CD14-positive monocyte (primary cell): ENCODE measurements around the gene SYNE1. TPM values are rescaled to one million over a fixed set of nuclear protein-coding genes. Genes with fewer than 3 reads are reported as not detected.

Experiments used
- DNase-seq, 3 donors: peaks; one replicate each; pipeline ENCODE4 v3.0.0-alpha.2; 2011 to 2022
- H2AFZ ChIP-seq: 2 replicates; pipeline ENCODE4 v1.6.0; 2012; ENCODE audit warnings: mild to moderate bottlenecking, low read depth, low read length, inconsistent platforms; ENCODE audit not compliant: insufficient read depth, poor library complexity, severe bottlenecking
- H3K27ac ChIP-seq, 2 donors: 1 replicate in 1 of 2; 2 replicates in 1 of 2; pipeline ENCODE4 v1.5.1; 2012 to 2013; ENCODE audit warnings: low read length in 2 of 2, control low read depth in 1 of 2, inconsistent platforms in 1 of 2, low read depth in 1 of 2, mild to moderate bottlenecking in 1 of 2
- H3K27me3 ChIP-seq, 2 donors: one replicate each; pipeline versions ENCODE4 v1.6.0 to v1.6.1; 2011 to 2013; ENCODE audit warnings: low read length in 2 of 2; ENCODE audit not compliant: control insufficient read depth in 2 of 2, insufficient read depth in 2 of 2
- H3K36me3 ChIP-seq, 2 donors: replicated peaks in 1 of 2; 1 replicate in 1 of 2; 2 replicates in 1 of 2; pipeline versions ENCODE4 v1.5.1 to v1.6.1; 2012 to 2013; ENCODE audit warnings: low read length in 2 of 2, control low read depth in 1 of 2, inconsistent platforms in 1 of 2, mild to moderate bottlenecking in 1 of 2; ENCODE audit not compliant: insufficient read depth in 2 of 2, control insufficient read depth in 1 of 2
- H3K4me1 ChIP-seq, 2 donors: 1 replicate in 1 of 2; 2 replicates in 1 of 2; pipeline versions ENCODE4 v1.5.1 to v1.6.1; 2012 to 2013; ENCODE audit warnings: low read length in 2 of 2, control low read depth in 1 of 2, inconsistent platforms in 1 of 2, mild to moderate bottlenecking in 1 of 2, moderate library complexity in 1 of 2; ENCODE audit not compliant: insufficient read depth in 2 of 2, control insufficient read depth in 1 of 2
- H3K4me2 ChIP-seq: replicated peaks from 2 replicates; pipeline ENCODE3; 2012; ENCODE audit warnings: low read length, moderate library complexity, mild to moderate bottlenecking; ENCODE audit not compliant: poor library complexity, severe bottlenecking; ENCODE audit errors: extremely low read depth
- H3K4me3 ChIP-seq, 3 experiments: fragments of 200-600 bp in 1 of 3; sonication (generic) in 1 of 3; replicated peaks in 1 of 3; 1 replicate in 2 of 3; 2 replicates in 1 of 3; pipeline ENCODE4 v1.5.1; 2011 to 2013; ENCODE audit warnings: low read length in 3 of 3, mild to moderate bottlenecking in 3 of 3, control low read depth in 2 of 3, low read depth in 2 of 3, inconsistent platforms in 1 of 3, moderate library complexity in 1 of 3
- H3K79me2 ChIP-seq: 2 replicates; pipeline ENCODE4 v1.6.0; 2012; ENCODE audit warnings: mild to moderate bottlenecking, control low read depth, inconsistent platforms, low read length, moderate library complexity; ENCODE audit not compliant: insufficient read depth
- H3K9ac ChIP-seq: 2 replicates; pipeline ENCODE4 v1.6.0; 2017; ENCODE audit warnings: low read length, mild to moderate bottlenecking; ENCODE audit not compliant: insufficient read depth, poor library complexity, severe bottlenecking
- H3K9me3 ChIP-seq, 2 donors: replicated peaks in 1 of 2; 1 replicate in 1 of 2; 2 replicates in 1 of 2; pipeline versions ENCODE4 v1.5.1 to v1.6.1; 2012 to 2013; ENCODE audit warnings: low read length in 2 of 2, control low read depth in 1 of 2; ENCODE audit not compliant: control insufficient read depth in 1 of 2, insufficient read depth in 1 of 2
- H4K20me1 ChIP-seq: 2 replicates; pipeline ENCODE4 v1.6.0; 2012; ENCODE audit warnings: mild to moderate bottlenecking, low read length, control low read depth, moderate library complexity; ENCODE audit not compliant: insufficient read depth
- H3K27ac Mint-ChIP-seq, 7 donors: one replicate each; pipeline ENCODE4 v1.8.0; 2020; ENCODE audit warnings: mild to moderate bottlenecking in 7 of 7, mixed read lengths in 7 of 7, moderate library complexity in 6 of 7, inconsistent platforms in 2 of 7
- H3K27me3 Mint-ChIP-seq, 3 donors: one replicate each; pipeline ENCODE4 v1.8.0; 2021 to 2022; ENCODE audit warnings: low read depth in 3 of 3, mild to moderate bottlenecking in 3 of 3, mixed read lengths in 3 of 3, moderate library complexity in 3 of 3, inconsistent platforms in 1 of 3
- H3K36me3 Mint-ChIP-seq, 2 donors: one replicate each; pipeline ENCODE4 v1.8.0; 2020; ENCODE audit warnings: mixed read lengths in 2 of 2, inconsistent platforms in 1 of 2, mild to moderate bottlenecking in 1 of 2
- H3K4me1 Mint-ChIP-seq: one replicate; pipeline ENCODE4 v1.8.0; 2020; ENCODE audit warnings: mild to moderate bottlenecking, mixed read lengths
- H3K4me3 Mint-ChIP-seq, 2 donors: one replicate each; pipeline ENCODE4 v1.8.0; 2020; ENCODE audit warnings: mild to moderate bottlenecking in 2 of 2, mixed read lengths in 2 of 2, moderate library complexity in 1 of 2
- H3K9me3 Mint-ChIP-seq, 7 donors: one replicate each; pipeline ENCODE4 v1.8.0; 2020 to 2022; ENCODE audit warnings: mixed read lengths in 7 of 7, mild to moderate bottlenecking in 6 of 7, moderate library complexity in 6 of 7, inconsistent platforms in 2 of 7
- CTCF ChIP-seq: fragments of 200-600 bp; IDR thresholded peaks from one replicate; pipeline ENCODE4 v1.8.0; 2022; ENCODE audit warnings: antibody characterized with exemption, mild to moderate bottlenecking
- WGBS: methylation state at CpG from one replicate; pipeline ENCODE4 v1.1.5; 2013; ENCODE audit warnings: missing lambda C conversion rate; ENCODE audit not compliant: insufficient coverage; 5-methylcytosine and 5-hydroxymethylcytosine counted together
- intact Hi-C, 2 donors: fragments of 100-400 bp; cut with micrococcal nuclease; formaldehyde crosslinking; loops; one replicate each; pipeline versions ENCODE4 v1.15.0 to v1.15.1; 2023
- polyA plus RNA-seq, 3 donors: library from polyadenylated mRNA; depleted of rRNA in 1 of 3; unstranded in 2 of 3; stranded (reverse) in 1 of 3; fragments of 300-500 nt in 2 of 3; fragments of >200 nt in 1 of 3; fragmentation: Illumina TruSeq in 2 of 3; gene quantifications; 1 replicate in 2 of 3; 2 replicates in 1 of 3; pipeline ENCODE4 v1.2.3, GENCODE V29; 2012 to 2021

The SYNE1 gene
- polyA plus RNA-seq, 3 donors = 3.7 to 24.5 (median 8.1) TPM

DNA sequence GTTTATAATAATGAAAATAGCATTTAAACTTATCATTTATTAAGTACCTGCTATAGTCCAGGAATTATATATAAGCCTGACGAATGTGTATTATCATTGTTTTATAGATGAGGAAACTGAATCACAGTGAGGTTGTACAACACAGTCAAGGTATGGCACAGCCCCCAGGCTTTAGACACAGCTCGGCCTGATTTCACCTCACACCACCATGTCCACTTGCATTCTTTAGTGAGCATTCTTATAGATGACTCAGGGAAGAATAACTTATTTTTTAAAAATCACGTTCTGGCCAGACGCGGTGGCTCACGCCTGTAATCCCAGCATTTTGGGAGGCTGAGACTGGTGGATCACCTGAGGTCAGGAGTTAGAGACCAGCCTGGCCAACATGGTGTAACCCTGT, 289.0 kb downstream of the SYNE1 start:
- 100% methylated on average over 4 of the region's 6 CpGs for WGBS
- Mint-ChIP-seq H3K27me3 (peaks cover 1 to 4% (median 3%) of the 10 kb centered on the region in 3 donors), H3K27ac (no peak overlapping the region)

DNA sequence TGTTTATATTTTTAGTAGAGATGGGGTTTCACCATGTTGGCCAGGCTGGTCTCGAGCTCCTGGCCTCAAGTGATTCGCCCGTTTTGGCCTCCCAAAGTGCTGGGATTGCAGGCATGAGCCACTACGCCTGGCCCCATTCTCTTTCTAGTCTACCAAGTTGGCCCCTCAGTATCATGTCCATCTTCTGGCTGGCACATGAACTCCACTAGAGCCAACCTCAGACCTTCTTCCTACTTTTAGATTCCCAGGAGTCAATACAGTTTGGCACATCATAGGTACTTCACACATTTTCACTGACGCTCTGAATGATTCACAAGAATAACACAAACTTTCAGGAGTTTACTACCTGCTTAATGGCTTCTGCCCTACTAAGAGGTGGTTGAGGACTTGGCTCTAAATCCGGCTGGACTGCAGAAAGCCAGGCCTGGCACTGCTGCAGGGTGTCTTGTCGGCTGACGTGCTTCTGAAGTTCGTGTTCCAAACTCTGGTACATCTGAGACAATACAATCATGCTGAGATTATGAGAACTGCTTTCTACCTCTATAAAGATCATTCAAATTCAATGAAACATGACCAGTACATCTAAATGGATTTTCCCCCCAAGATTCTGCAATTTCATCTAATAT, 293.3 kb downstream of the SYNE1 start:
- H3K9me3 Mint-ChIP-seq = peaks cover 0 to 2% (median 0%) of the 10 kb centered on the region in 7 donors
- WGBS = 97% methylated on average over 9 of the region's 9 CpGs
- no peak overlapping the region for H3K9ac ChIP-seq
- peak overlapping the region in 1 of 7 donors; percentile 45 for H3K27ac Mint-ChIP-seq
- H3K4me2 ChIP-seq = no peak overlapping the region
- H3K9me3 ChIP-seq = no peaks in the 10 kb centered on the region
- no peaks in the 10 kb centered on the region for H3K79me2 ChIP-seq
- DNase-seq = no peak
- intact Hi-C loops = no loop called here
- no peak overlapping the region for H3K4me3 ChIP-seq
- no peaks in the 10 kb centered on the region for H3K4me1 ChIP-seq
- peaks cover 1 to 5% (median 3%) of the 10 kb centered on the region in 3 donors for H3K27me3 Mint-ChIP-seq
- peaks cover 5% of the 10 kb centered on the region for H3K4me1 Mint-ChIP-seq
- peaks cover 0 to 16% of the 10 kb centered on the region in 2 donors for H3K36me3 ChIP-seq
- H3K27me3 ChIP-seq = no peaks in the 10 kb centered on the region
- H4K20me1 ChIP-seq = no peaks in the 10 kb centered on the region
- H3K36me3 Mint-ChIP-seq = peaks cover 25 to 27% of the 10 kb centered on the region in 2 donors
- no peak for TF ChIP-seq CTCF
- H3K27ac ChIP-seq = no peak overlapping the region
- H3K4me3 Mint-ChIP-seq = no peak overlapping the region
- no peak overlapping the region for H2AFZ ChIP-seq

More for the DNA sequence above, 289.0 kb downstream of the SYNE1 start:
- Histone ChIP-seq H3K4me3 (no peak overlapping the region), H3K9me3 (no peaks in the 10 kb centered on the region), H3K36me3 (peaks cover 0 to 46% of the 10 kb centered on the region in 2 donors), H3K27me3 (no peaks in the 10 kb centered on the region), H3K27ac (no peak overlapping the region), H3K9ac (no peak overlapping the region), H2AFZ (no peak overlapping the region), H3K4me1 (no peaks in the 10 kb centered on the region), H3K4me2 (no peak overlapping the region), H3K79me2 (no peaks in the 10 kb centered on the region), H4K20me1 (no peaks in the 10 kb centered on the region)
- Mint-ChIP-seq H3K9me3 (peaks cover 0 to 2% (median 0%) of the 10 kb centered on the region in 7 donors), H3K36me3 (peaks cover 43 to 48% of the 10 kb centered on the region in 2 donors), H3K4me1 (no peaks in the 10 kb centered on the region), H3K4me3 (no peak overlapping the region)
- intact Hi-C loops = no loop called here
- no peak for TF ChIP-seq CTCF
- no peak for DNase-seq
